ENCODE measurements around the gene C4orf51.

DNA sequence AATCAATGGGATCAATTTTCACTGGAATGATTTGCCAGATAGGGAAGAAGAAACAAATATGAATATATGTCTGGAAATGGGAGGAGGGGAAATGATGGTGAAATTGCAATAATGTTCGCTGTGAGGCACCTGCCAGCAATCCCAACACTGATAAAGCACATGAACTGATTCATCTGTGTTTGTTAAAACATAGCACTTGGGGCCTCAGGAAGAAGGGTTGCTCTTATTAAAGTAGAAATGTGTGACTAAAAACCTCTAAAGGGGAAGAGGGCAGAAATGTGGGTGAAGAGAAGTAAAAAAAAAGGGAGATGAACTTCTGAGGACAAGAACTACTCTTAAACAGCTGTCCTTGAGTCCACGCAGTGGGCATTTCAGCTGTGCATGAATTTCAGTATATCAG lies 101.4 kb downstream of the C4orf51 start:
- TF ChIP-seq, protein P1, sequence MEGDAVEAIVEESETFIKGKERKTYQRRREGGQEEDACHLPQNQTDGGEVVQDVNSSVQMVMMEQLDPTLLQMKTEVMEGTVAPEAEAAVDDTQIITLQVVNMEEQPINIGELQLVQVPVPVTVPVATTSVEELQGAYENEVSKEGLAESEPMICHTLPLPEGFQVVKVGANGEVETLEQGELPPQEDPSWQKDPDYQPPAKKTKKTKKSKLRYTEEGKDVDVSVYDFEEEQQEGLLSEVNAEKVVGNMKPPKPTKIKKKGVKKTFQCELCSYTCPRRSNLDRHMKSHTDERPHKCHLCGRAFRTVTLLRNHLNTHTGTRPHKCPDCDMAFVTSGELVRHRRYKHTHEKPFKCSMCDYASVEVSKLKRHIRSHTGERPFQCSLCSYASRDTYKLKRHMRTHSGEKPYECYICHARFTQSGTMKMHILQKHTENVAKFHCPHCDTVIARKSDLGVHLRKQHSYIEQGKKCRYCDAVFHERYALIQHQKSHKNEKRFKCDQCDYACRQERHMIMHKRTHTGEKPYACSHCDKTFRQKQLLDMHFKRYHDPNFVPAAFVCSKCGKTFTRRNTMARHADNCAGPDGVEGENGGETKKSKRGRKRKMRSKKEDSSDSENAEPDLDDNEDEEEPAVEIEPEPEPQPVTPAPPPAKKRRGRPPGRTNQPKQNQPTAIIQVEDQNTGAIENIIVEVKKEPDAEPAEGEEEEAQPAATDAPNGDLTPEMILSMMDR (IDR thresholded peaks at IDR 0.05 in 8 of 11, conservative IDR thresholded peaks at IDR 0.05 in 3 of 11): no peak
- TF ChIP-seq POLR2AphosphoS5 (IDR thresholded peaks at IDR 0.05): no peak
- TF ChIP-seq POLR2A (IDR thresholded peaks at IDR 0.05): no peak

Measured in spleen (tissue), 7 donors.